Coronary artery (tissue), 2 donors: ENCODE results near the gene P2RX6.
"Not testable (repeated sequence)": the region's sequence is repeated elsewhere in the genome, so short reads cannot be mapped to it uniquely, and the experiment has no call there.

Experiments used
- DNase-seq: peaks from one replicate; pipeline ENCODE4 v3.0.0-alpha.2; 2017; ENCODE audit warnings: low spot score
- H3K27ac ChIP-seq, 2 donors: fragments of 200-600 bp; sonication (generic); one replicate each; pipeline ENCODE4 v1.5.1; 2016 to 2019
- H3K4me3 ChIP-seq: fragments of 200-600 bp; sonication (generic); 2 replicates; pipeline ENCODE4 v1.5.1; 2016; ENCODE audit warnings: mild to moderate bottlenecking, moderate library complexity
- CTCF ChIP-seq: fragments of 200-600 bp; sonication (generic); IDR thresholded peaks from one replicate; pipeline ENCODE4 v1.5.1; 2019; ENCODE audit warnings: antibody characterized with exemption

Gene P2RX6

DNA sequence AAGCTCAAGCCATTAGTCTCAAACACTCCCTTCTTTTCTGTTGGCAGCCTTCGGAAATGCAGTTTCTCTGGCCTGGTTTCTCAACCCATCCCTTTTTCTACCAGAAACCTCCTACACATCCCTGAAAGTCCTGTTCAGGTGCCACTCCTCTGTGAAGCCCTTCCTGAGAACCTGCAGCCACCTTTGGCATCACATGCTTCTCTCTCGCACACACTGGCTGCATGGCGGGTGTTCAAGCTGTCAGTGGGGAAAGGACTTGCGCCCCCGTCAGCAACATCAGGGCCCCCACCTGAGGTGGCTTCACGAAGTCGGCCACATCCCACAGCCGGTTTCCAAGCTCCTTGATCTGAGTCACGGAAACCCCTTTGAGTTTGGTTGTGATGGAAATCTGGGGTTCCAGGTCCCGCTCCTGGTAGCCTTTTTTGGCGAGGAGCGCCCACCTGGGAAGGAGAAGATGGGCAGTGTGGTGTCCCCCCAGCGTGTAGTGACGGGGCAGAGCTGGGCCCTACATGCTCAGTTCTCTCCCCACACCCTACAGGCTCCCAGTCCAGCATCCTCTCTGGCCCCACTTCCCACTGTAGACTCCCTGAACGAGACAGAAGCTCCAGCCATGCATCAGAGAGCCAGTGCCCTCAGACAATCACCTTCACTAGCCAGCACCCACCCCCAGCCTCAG lies 29.0 kb downstream of the P2RX6 start:
- H3K27ac ChIP-seq, result peak overlapping the region in 1 of 2 donors; percentile 80
- no peak for DNase-seq
- H3K4me3 ChIP-seq, result peak overlapping the region; percentile 58
- no peak for TF ChIP-seq CTCF

GRCh38 chr22:21044931-21045584 lies 30.1 kb downstream of the P2RX6 start:
- peak overlapping the region in 1 of 2 donors; percentile 80 for H3K27ac ChIP-seq
- H3K4me3 ChIP-seq, result peak overlapping the region; percentile 58
- DNase-seq, result no peak
- TF ChIP-seq CTCF, result no peak

DNA sequence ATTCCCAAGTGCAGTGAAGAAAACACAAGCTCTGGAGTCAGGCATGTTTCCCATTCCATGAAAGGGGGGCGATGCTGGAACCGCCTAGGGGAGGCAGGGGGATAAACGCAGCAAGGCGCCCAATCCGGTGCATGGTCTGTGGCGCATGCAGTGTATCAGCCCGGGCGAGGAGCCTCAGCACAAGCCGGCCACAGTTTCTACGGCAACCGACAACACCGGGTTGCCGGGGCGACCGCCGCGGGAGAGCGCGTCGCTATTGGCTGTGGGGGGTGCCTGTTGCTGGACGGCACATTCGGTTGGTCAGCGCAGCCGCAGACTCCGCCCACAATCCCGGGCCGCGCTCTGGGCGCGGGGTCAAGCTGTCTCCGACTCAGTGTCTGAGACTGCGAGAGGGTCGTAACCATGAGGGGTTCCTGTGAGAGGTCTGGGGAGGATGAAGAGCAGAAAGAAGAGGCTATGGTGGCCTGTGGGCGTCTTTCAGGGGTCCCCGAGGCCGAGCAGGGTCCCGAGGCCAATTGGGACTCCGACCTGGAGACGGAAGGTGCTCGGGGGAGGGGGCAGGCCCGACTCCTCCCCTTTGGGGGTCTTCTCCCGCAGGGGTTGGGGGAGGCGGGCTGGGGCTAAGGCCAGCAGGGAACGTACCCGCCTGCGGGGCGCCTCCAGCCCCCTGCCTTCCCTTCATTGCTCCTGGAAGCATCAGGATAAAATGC lies 30.8 kb downstream of the P2RX6 start, which contains the start of gene LRRC74B:
Gene LRRC74B (plus strand): TSS at position 362 of the 710 bp plus-strand sequence. CDS start 41 bp downstream, at position 403.
- Histone ChIP-seq H3K4me3 (peak within 1 kb of the TSS; percentile 58), H3K27ac (peak within 1 kb of the TSS in 1 of 2 donors; percentile 80)
- no peak for TF ChIP-seq CTCF
- peak; percentile 92 for DNase-seq

GRCh38 chr22:21047035-21047661 lies 32.2 kb downstream of the P2RX6 start:
- H3K27ac ChIP-seq, result no peak overlapping the region
- H3K4me3 ChIP-seq, result no peak overlapping the region
- no peak for DNase-seq
- TF ChIP-seq CTCF, result no peak

DNA sequence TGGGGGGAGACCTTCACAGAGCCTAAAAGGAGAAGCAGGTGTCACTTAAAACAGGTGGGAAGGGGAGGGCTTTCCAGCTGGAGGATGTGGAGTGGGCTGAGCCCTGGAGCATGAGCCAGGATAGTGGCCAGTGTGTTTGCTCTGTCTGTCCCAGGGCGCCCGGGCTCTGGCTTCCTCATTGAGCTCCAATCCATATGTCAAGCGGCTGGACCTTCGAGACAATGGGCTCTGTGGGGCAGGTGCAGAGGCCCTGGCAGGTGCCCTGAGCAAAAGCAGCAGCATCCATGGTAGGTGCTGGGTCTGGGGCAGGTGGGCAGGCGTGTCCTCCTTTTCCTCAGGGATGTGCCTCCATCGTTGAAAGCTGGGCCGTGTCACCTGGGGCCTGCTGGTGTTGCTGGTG lies 32.8 kb downstream of the P2RX6 start:
- TF ChIP-seq CTCF, result no peak
- Histone ChIP-seq H3K27ac (no peak overlapping the region), H3K4me3 (no peak overlapping the region)
- DNase-seq, result no peak

DNA sequence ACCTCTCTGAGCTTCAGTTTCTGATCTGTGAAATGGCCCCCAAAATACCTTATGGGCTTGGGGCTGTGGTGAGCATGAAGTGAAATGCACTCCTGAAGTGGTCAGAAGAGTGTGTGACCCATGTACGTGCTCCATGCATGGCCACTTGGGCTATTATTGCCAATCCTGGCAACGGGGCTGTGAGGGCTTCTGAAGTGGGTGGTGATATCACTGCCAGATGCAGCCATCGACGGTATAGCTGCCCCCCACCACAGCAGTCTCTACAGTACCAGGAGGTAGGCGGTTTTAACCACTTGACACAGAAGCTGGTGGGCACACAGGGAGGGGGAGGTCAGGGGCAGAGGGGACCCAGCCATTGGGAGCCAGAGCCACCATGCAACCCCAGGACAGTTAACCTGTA lies 33.5 kb downstream of the P2RX6 start:
- not testable (repeated sequence) for DNase-seq, H3K27ac ChIP-seq, H3K4me3 ChIP-seq

DNA sequence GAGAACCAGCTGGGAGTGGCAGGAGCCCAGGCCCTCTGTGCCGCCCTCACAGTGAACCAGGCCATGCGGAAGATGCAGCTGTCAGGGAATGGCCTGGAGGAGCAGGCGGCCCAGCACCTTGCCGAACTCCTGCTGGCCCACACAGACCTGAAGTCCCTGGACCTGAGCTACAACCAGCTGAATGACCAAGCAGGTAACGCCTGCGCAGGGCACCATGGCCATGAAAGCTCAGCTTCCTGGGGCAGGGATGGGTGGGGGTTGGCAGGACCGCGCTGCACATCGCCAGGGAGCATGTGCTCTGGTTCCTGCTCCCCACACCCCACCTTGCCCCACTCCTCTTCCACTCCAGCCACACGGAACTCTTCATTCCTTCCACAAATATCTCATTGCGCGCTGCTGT lies 34.0 kb downstream of the P2RX6 start:
- H3K27ac ChIP-seq, H3K4me3 ChIP-seq, DNase-seq: not testable (repeated sequence)
